ENCODE results near the gene IL1RAPL1.

DNA sequence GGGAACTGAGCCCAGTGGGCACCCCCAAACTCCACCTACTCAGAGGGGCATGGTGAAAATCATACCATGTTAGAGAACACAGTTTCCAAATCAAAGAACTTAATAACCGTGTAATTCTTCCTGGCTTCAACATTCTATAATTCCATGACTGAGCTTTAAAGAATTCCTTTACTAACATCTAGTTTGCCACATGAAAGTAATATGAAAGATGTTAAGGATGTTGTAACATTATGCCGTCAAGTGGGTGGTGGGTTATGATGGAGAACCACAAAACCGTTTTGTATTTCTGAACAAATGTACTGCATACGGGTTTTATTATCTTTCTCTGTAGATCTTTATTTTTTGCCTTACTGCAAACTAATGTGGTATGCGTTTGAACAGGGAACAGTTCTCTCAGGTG lies 1079.1 kb downstream of the IL1RAPL1 start:
- TF ChIP-seq SUZ12 (IDR thresholded peaks at IDR 0.05; ENCODE audit: extremely low read depth, insufficient read depth, insufficient read length) (no peak), YY1 (IDR thresholded peaks at IDR 0.05; ENCODE audit: insufficient read depth, insufficient read length) (no peak)

Measured in NT2/D1 (cell line).